NCI-H69 (cell line): ENCODE measurements around the gene AKR1C4.
"Not testable (repeated sequence)": the region's sequence is repeated elsewhere in the genome, so short reads cannot be mapped to it uniquely, and the experiment has no call there.

ENCODE experiments used
- DNase-seq: peaks from one replicate; lab custom pipeline; 2025; lab: John Stamatoyannopoulos, UW

The AKR1C4 gene

DNA sequence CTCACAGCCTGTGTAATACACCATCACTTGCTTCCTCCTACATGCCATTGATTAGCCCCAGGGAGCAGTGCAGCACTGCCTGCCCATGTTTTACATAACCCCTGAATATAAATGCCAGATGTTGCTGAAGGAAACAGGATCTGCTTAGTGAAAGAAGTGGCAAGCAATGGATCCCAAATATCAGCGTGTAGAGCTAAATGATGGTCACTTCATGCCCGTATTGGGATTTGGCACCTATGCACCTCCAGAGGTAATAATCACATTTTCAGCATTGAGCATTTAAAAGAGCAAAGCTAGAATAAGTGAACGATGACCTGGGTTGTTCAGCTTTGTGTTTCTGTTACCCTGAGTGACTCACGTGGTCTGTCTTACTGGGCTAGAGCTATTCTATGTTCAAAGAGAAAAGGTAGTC, at the start of gene AKR1C4:
Gene AKR1C4, plus strand, starts transcription at position 136 of the 412 bp plus-strand sequence. Its CDS starts 31 bp downstream, at position 167.
- peak; percentile 38 for DNase-seq

GRCh38 chr10:5146920-5147254, 49.8 kb upstream of the AKR1C4 start:
- DNase-seq, result no peak

DNA sequence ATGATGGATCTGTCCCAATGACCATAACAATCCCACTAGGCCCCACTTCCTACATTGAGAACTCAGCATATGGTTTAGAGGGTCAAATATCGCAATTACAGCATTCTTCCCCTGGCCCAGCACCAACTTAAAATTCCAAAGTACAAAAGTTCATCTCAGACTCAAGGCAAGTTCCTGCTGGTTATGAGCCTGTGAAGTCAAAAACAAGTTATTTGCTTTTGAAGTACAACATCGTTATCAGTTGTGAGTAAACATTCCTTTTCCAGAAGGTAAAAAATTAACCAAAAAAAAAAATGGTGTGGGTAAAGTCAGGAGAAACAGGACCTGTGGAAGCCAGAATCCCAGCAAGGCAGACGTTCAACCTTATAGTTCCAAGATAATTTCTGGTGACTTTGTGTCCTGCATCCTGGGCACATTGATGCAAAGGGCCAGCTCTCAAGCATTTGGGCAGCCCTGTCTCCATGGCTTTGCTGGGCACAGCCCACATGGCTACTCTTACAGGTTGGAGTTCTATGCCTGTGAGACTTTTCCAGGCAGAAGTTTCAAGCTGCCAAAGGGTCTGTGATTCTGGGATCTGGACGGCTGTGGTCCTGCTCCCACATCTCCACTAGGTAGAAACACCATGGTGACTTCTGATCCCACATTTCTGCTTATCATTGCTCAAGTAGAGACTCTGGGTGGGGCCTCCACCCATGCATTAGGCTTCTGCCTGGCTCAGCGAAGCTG, 49.2 kb upstream of the AKR1C4 start:
- DNase-seq, result no peak

GRCh38 chr10:5147981-5148677, 48.5 kb upstream of the AKR1C4 start:
- DNase-seq, result no peak

DNA sequence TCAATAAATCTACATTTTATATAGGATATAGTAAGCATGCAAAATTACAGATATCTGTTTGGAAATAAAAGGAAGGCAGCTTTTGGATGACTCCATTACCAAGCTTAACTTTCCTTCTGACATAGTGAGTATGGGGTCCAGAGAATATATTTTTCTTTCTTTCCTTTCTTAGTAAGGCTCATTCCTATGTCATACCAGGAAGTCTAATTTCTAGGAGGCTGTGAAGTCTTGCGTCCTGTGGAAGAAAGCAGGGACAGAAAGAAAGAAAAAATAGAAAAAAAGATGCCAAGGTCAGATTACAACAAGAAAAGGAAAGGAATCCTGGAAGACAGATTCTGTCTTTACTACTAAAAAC, 48.0 kb upstream of the AKR1C4 start:
- no peak for DNase-seq

GRCh38 chr10:5151076-5151475, 45.6 kb upstream of the AKR1C4 start:
- DNase-seq, result no peak

GRCh38 chr10:5155951-5156350, 40.7 kb upstream of the AKR1C4 start:
- no peak for DNase-seq

DNA sequence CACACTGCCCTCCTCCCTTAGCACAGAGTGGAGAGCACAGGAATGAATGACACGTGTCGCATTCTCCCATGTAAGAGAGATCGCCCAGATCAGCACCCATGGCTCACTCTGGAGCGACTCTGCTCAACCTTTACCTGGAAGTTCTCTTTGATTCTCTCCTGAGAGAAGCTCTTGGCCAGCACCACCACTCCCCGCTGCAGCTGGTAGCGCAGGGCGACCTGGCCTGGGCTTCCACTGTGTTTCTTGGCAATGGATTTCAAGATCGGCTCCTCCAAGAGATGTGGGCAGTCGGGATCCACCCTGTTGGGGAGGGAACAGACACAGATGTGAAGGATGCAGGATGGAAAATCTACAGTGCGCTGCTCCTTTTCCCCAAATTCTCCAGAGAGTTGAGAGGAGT, 39.1 kb upstream of the AKR1C4 start:
- no peak for DNase-seq

GRCh38 chr10:5159126-5159525, 37.5 kb upstream of the AKR1C4 start:
- no peak for DNase-seq

DNA sequence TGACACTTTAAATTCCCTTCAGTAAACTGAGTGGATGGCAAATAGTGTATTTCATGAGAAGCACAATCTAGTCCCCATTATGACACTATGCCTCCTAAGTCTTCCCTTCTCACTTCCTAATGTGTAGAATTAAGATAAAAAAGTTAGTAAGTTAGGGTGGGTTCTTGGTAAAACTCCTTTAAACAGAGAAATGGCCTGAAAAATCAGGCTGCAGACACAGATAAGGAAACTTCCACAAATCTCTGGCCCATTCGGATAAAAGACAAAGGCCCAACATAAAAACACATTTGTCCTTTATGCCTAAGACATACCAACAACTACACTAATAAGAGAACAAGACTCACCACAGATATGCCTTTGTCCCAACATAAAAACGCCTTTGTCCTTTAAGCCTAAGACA, 33.1 kb upstream of the AKR1C4 start:
- DNase-seq, result no peak

DNA sequence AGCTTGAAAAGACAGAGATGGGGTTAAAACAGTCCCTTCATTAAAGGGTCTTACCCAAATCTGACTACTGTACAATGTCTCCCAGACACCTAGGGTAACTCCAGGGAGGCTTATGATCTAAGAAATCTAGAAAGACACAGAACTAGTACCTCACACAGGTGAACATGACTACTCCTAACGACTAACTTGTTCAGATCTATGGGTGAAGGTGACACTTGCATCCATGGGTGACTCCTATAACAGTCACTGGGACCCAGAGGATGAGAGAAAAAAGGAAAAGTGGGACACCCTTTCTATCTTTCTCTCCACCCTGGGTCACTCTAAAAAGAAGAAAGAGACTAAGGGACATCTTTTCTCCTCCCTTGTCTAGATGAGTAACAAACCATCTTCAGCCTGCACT, 30.9 kb upstream of the AKR1C4 start:
- DNase-seq, result peak; percentile 11

- DNase-seq, result peak; percentile 18
Observed at GRCh38 chr10:5168897-5169420, 27.7 kb upstream of the AKR1C4 start.

GRCh38 chr10:5175581-5175980, 21.1 kb upstream of the AKR1C4 start:
- DNase-seq, result not testable (repeated sequence)

- DNase-seq, result not testable (repeated sequence)
Observed at GRCh38 chr10:5180503-5180902, 16.1 kb upstream of the AKR1C4 start.

- DNase-seq, result no peak
Observed at GRCh38 chr10:5183923-5184322, 12.7 kb upstream of the AKR1C4 start.

- no peak for DNase-seq
Observed at GRCh38 chr10:5184987-5185775, 11.5 kb upstream of the AKR1C4 start, which contains the start of gene AKR1C8. AKR1C8 (minus strand) TSS chr10:5185150; CDS start chr10:5185104, 46 bp downstream.

DNA sequence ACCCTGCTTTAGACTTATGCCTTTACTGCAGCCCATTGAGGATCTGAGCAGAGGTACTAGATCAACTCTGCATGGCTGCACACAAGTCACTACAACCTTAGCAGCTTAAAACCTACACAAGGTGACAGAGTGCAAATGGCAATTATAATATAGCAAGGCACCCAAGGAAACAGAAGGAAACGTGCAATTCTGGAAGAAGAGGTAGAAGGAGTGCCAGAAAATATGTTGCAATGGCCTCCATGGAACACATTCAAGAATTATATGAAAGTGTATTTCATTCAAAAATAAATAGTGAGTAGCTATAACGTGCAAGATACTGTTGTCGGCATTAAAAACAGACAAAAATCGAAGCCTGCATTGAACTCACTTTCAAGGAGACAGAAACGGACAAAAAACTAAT, 8.8 kb upstream of the AKR1C4 start:
- DNase-seq, result no peak

GRCh38 chr10:5188358-5188757, 8.3 kb upstream of the AKR1C4 start:
- DNase-seq, result no peak

GRCh38 chr10:5194431-5194830, 2.2 kb upstream of the AKR1C4 start:
- DNase-seq, result no peak

GRCh38 chr10:5195727-5196374, 786 bp upstream of the AKR1C4 start:
- DNase-seq, result no peak

GRCh38 chr10:5198386-5198785, 1.7 kb downstream of the AKR1C4 start:
- no peak for DNase-seq

DNA sequence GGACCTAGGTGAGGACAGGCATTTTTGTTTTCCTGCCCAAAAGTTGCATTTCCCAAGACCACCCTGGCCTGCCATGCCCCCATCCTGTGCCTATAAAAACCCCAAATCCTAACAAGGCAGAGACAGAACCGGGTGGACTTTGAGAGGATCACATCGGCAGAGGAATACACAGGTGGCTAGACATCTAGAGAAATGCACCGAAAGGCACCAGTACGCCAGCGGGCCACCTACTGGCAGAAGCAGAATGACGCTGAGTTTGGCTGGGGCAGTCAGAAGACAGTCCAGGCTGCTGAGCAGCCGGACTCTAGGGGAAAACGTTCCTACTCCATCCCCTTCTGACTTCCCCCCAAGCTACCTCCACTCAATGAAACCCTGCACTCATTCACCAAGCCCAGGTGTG, 2.8 kb downstream of the AKR1C4 start:
- DNase-seq, result no peak
